ENCODE measurements around the gene ATP1A1.

The ATP1A1 gene

DNA sequence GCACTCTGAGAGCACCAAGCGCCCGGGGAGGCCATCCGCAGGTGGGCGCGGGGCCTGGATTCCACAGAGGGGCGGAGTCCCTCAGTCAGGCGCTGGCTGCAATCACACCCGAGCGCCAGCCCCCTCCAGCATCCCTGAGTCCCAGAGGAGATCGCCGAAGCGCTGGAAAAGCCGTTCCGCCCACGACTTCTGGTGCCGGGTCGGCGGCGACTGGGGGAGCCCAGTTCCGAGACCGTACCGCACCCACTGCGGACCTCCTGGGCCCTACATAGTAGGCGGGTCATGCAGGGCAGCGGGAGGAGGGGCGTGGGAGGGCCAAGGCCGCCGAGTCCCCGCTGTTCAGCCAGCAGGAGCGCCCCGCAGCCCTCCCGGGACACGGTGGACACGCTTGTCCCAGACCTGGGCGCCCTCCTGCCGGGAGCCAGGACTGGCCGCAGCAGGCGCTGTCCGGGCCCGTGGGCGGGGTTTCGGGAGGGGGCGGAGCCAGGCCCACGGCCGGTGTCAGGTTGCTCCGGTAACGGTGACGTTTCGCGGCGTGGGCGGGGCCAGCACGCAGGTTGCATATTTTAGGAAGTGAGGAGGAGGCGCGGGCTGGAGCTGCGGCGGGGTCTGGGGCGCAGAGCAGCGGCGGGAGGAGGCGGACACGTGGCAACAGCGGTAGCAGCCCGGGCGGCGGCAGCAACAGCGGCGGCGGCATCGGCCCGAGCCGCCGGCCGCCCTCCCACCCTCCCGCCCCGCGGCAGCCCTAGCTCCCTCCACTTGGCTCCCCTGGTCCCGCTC is at the start of gene ATP1A1:
ATP1A1 (plus strand) TSS at position 594 of the 780 bp plus-strand sequence. CDS start 268 bp downstream, outside the sequence.
- Histone ChIP-seq H3K27me3 (ENCODE audit: insufficient read depth, poor library complexity, severe bottlenecking) (no peaks in the 10 kb centered on the region), H3K4me3 (ENCODE audit: severe bottlenecking) (peak within 1 kb of the TSS; percentile 66), H3K9me3 (ENCODE audit: severe bottlenecking) (no peaks in the 10 kb centered on the region), H3K36me3 (ENCODE audit: low read depth) (no peaks in the 10 kb centered on the region), H3K4me1 (ENCODE audit: insufficient read depth, poor library complexity, severe bottlenecking) (peaks cover 17% of the 10 kb centered on the region), H3K27ac (ENCODE audit: poor library complexity, severe bottlenecking) (peak within 1 kb of the TSS; percentile 92)
- DNase-seq (ENCODE audit: low spot score) (peak; percentile 95), ATAC-seq (ENCODE audit: low read depth) (peak; percentile 62)
- TF ChIP-seq, protein P1, sequence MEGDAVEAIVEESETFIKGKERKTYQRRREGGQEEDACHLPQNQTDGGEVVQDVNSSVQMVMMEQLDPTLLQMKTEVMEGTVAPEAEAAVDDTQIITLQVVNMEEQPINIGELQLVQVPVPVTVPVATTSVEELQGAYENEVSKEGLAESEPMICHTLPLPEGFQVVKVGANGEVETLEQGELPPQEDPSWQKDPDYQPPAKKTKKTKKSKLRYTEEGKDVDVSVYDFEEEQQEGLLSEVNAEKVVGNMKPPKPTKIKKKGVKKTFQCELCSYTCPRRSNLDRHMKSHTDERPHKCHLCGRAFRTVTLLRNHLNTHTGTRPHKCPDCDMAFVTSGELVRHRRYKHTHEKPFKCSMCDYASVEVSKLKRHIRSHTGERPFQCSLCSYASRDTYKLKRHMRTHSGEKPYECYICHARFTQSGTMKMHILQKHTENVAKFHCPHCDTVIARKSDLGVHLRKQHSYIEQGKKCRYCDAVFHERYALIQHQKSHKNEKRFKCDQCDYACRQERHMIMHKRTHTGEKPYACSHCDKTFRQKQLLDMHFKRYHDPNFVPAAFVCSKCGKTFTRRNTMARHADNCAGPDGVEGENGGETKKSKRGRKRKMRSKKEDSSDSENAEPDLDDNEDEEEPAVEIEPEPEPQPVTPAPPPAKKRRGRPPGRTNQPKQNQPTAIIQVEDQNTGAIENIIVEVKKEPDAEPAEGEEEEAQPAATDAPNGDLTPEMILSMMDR (IDR thresholded peaks at IDR 0.05; ENCODE audit: poor library complexity, severe bottlenecking), result no peak

GRCh38 chr1:116323491-116323890 is 49.6 kb upstream of the ATP1A1 start:
- DNase-seq (ENCODE audit: low spot score), result no peak
- no peak for ATAC-seq (ENCODE audit: low read depth)
- Histone ChIP-seq H3K27me3 (ENCODE audit: insufficient read depth, poor library complexity, severe bottlenecking) (no peaks in the 10 kb centered on the region), H3K9me3 (ENCODE audit: severe bottlenecking) (no peaks in the 10 kb centered on the region), H3K4me3 (ENCODE audit: severe bottlenecking) (no peak overlapping the region), H3K27ac (ENCODE audit: poor library complexity, severe bottlenecking) (no peak overlapping the region), H3K36me3 (ENCODE audit: low read depth) (no peaks in the 10 kb centered on the region), H3K4me1 (ENCODE audit: insufficient read depth, poor library complexity, severe bottlenecking) (no peaks in the 10 kb centered on the region)
- TF ChIP-seq, protein P1 (IDR thresholded peaks at IDR 0.05; ENCODE audit: poor library complexity, severe bottlenecking), result no peak

GRCh38 chr1:116324411-116324810 is 48.6 kb upstream of the ATP1A1 start:
- Histone ChIP-seq H3K27me3 (ENCODE audit: insufficient read depth, poor library complexity, severe bottlenecking) (no peaks in the 10 kb centered on the region), H3K9me3 (ENCODE audit: severe bottlenecking) (no peaks in the 10 kb centered on the region), H3K36me3 (ENCODE audit: low read depth) (no peaks in the 10 kb centered on the region), H3K27ac (ENCODE audit: poor library complexity, severe bottlenecking) (no peak overlapping the region), H3K4me3 (ENCODE audit: severe bottlenecking) (no peak overlapping the region), H3K4me1 (ENCODE audit: insufficient read depth, poor library complexity, severe bottlenecking) (no peaks in the 10 kb centered on the region)
- ATAC-seq (ENCODE audit: low read depth) (no peak), DNase-seq (ENCODE audit: low spot score) (no peak)
- TF ChIP-seq, protein P1 (IDR thresholded peaks at IDR 0.05; ENCODE audit: poor library complexity, severe bottlenecking), result no peak

DNA sequence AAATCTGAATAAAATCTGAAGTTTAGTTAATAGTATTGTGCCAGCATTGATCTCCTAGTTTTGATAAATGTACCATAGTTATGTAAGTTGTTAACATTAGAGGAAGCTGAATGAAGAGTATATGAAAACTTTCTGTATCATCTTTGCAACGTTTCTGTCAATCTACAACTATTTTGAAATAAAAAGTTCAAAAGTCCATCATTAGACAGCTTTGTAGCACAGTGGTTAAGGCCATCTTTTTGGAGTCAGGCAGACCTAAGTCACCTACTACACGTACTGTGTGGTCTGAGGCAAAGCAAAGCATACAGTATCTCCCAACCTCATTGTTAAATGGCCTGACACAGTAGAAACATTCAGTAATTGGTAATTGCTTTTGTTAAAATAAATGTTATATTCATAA is 47.9 kb upstream of the ATP1A1 start:
- no peak overlapping the region for H3K27ac ChIP-seq (ENCODE audit: poor library complexity, severe bottlenecking)
- H3K4me3 ChIP-seq (ENCODE audit: severe bottlenecking), result no peak overlapping the region
- ATAC-seq (ENCODE audit: low read depth) (no peak), DNase-seq (ENCODE audit: low spot score) (no peak)
- TF ChIP-seq, protein P1 (IDR thresholded peaks at IDR 0.05; ENCODE audit: poor library complexity, severe bottlenecking), result no peak
- H3K36me3 ChIP-seq (ENCODE audit: low read depth), result no peaks in the 10 kb centered on the region
- H3K27me3 ChIP-seq (ENCODE audit: insufficient read depth, poor library complexity, severe bottlenecking), result no peaks in the 10 kb centered on the region
- H3K4me1 ChIP-seq (ENCODE audit: insufficient read depth, poor library complexity, severe bottlenecking), result peaks cover 1% of the 10 kb centered on the region
- H3K9me3 ChIP-seq (ENCODE audit: severe bottlenecking), result no peaks in the 10 kb centered on the region

GRCh38 chr1:116325922-116326321 is 47.1 kb upstream of the ATP1A1 start:
- no peaks in the 10 kb centered on the region for H3K9me3 ChIP-seq (ENCODE audit: severe bottlenecking)
- H3K36me3 ChIP-seq (ENCODE audit: low read depth), result no peaks in the 10 kb centered on the region
- ATAC-seq (ENCODE audit: low read depth), result no peak
- TF ChIP-seq, protein P1 (IDR thresholded peaks at IDR 0.05; ENCODE audit: poor library complexity, severe bottlenecking), result no peak
- no peak for DNase-seq (ENCODE audit: low spot score)
- no peak overlapping the region for H3K27ac ChIP-seq (ENCODE audit: poor library complexity, severe bottlenecking)
- H3K4me1 ChIP-seq (ENCODE audit: insufficient read depth, poor library complexity, severe bottlenecking), result peaks cover 8% of the 10 kb centered on the region
- H3K27me3 ChIP-seq (ENCODE audit: insufficient read depth, poor library complexity, severe bottlenecking), result no peaks in the 10 kb centered on the region
- no peak overlapping the region for H3K4me3 ChIP-seq (ENCODE audit: severe bottlenecking)

All from RWPE2 (cell line).